K562 (cell line): Measurements from ENCODE around the gene KLRC2. TPM values are rescaled to one million over a fixed set of nuclear protein-coding genes. Genes with fewer than 3 reads are reported as not detected.

Experiments
- ARID2 ChIP-seq: fragments of 450-650 bp; IDR thresholded peaks from 2 replicates; pipeline ENCODE4 v1.6.1; 2017; ENCODE audit warnings: antibody characterized with exemption, mild to moderate bottlenecking
- FOXJ2 ChIP-seq: fragments of 200-800 bp; sonication (Bioruptor generic); IDR thresholded peaks from 2 replicates; pipeline ENCODE4 v1.6.1; 2016; ENCODE audit warnings: missing genetic modification characterization, missing compliant biosample characterization
- FOXK2 ChIP-seq, 2 experiments: fragments of 450-650 bp; IDR thresholded peaks in 1 of 2; conservative IDR thresholded peaks in 1 of 2; 2 replicates each; pipeline ENCODE4 v1.6.1; 2016; ENCODE audit warnings: low read depth in 2 of 2, mild to moderate bottlenecking in 1 of 2
- KLF6 ChIP-seq: fragments of 250-450 bp; sonication (Bioruptor Pico); IDR thresholded peaks from 2 replicates; pipeline ENCODE4 v1.4.0; 2020; ENCODE audit warnings: mild to moderate bottlenecking, moderate library complexity, borderline replicate concordance
- MBD1 ChIP-seq: fragments of 250-450 bp; sonication (Bioruptor Pico); IDR thresholded peaks from 2 replicates; pipeline ENCODE4 v1.8.0; 2022; ENCODE audit warnings: inconsistent platforms
- NRF1 ChIP-seq, 2 experiments: fragments of 450-650 bp; IDR thresholded peaks in 1 of 2; conservative IDR thresholded peaks in 1 of 2; 2 replicates each; pipeline ENCODE4 v1.6.1; 2014; ENCODE audit warnings: mild to moderate bottlenecking in 2 of 2
- POU5F1 ChIP-seq: fragments of 150-350 bp; IDR thresholded peaks from 2 replicates; pipeline ENCODE4 v1.6.1; 2014; ENCODE audit warnings: borderline replicate concordance, low read length, low read depth, mild to moderate bottlenecking; ENCODE audit not compliant: partially characterized antibody
- PREB ChIP-seq: sonication (generic); formaldehyde crosslinking; IDR thresholded peaks from 2 replicates; pipeline ENCODE4 v1.8.1; 2023; ENCODE audit warnings: mild to moderate bottlenecking, missing genetic modification reagents
- RAD51 ChIP-seq: fragments of 450-650 bp; IDR thresholded peaks from 2 replicates; pipeline ENCODE4 v1.7.1; 2016; ENCODE audit warnings: low read depth, mild to moderate bottlenecking, borderline replicate concordance
- SMARCC2 ChIP-seq: fragments of 450-650 bp; IDR thresholded peaks from 2 replicates; pipeline ENCODE4 v1.6.1; 2017; ENCODE audit warnings: antibody characterized with exemption, moderate library complexity, mild to moderate bottlenecking, low read depth
- SP1 ChIP-seq: sonication (generic); formaldehyde crosslinking; IDR thresholded peaks from 2 replicates; pipeline ENCODE4 v1.8.1; 2022; ENCODE audit warnings: mild to moderate bottlenecking, missing genetic modification reagents
- TFAM ChIP-seq: fragments of 250-450 bp; sonication (Bioruptor Pico); conservative IDR thresholded peaks from 2 replicates; pipeline ENCODE4 v1.5.0; 2021; ENCODE audit warnings: mild to moderate bottlenecking, moderate library complexity
- ZFP30 ChIP-seq: fragments of 250-450 bp; sonication (Bioruptor Pico); IDR thresholded peaks from 2 replicates; pipeline ENCODE4 v1.8.0; 2022; ENCODE audit warnings: moderate library complexity, mild to moderate bottlenecking, inconsistent platforms, borderline replicate concordance
- ZNF311 ChIP-seq: fragments of 250-450 bp; sonication (Bioruptor Pico); IDR thresholded peaks from 2 replicates; pipeline ENCODE4 v1.4.0; 2020; ENCODE audit warnings: mild to moderate bottlenecking, moderate library complexity
- polyA plus RNA-seq, 8 experiments: library from polyadenylated mRNA; depleted of rRNA in 4 of 8; stranded (reverse) in 5 of 8; unstranded in 3 of 8; fragments of >200 nt; fragmentation: Nextera tagmentation in 2 of 8; fragmentation: Illumina TruSeq in 1 of 8; extraction: Ambion mirVana in 2 of 8; extraction: Trizol in 1 of 8; gene quantifications; 2 replicates each; pipeline versions ENCODE4 v1.2.1 to v1.2.3, GENCODE V29; 2011 to 2014; ENCODE audit warnings: inconsistent platforms in 1 of 8, missing spikeins in 1 of 8
- total RNA-seq, 7 experiments: library from RNA; depleted of rRNA in 6 of 7; stranded (reverse); fragments of >200 nt in 6 of 7; fragmentation: Illumina TruSeq in 2 of 7; extraction: Trizol in 2 of 7; gene quantifications; 2 replicates each; pipeline versions ENCODE4 v1.2.1 to v1.2.3, GENCODE V29; 2011 to 2021; ENCODE audit warnings: low replicate concordance in 1 of 7
- TF ChIP-seq, protein P1 (sequence below), 2 experiments: fragments of 450-650 bp in 1 of 2; IDR thresholded peaks; 2 replicates each; pipeline ENCODE4 v1.6.1; 2011 to 2017; ENCODE audit warnings: low read depth in 2 of 2, antibody characterized with exemption in 1 of 2, borderline replicate concordance in 1 of 2, low read length in 1 of 2, mild to moderate bottlenecking in 1 of 2, mixed read lengths in 1 of 2; ENCODE audit not compliant: control insufficient read depth in 1 of 2
- TF ChIP-seq, protein P2 (sequence below): fragments of 250-450 bp; sonication (Bioruptor Pico); IDR thresholded peaks from 2 replicates; pipeline ENCODE4 v1.8.0; 2021; ENCODE audit warnings: mild to moderate bottlenecking, moderate library complexity

KLRC2 gene
- total and polyA plus RNA-seq, 9 of the 15 experiments (the other 6 are each of a cell fraction or from before 2014, with no cell fraction given), result not detected

DNA sequence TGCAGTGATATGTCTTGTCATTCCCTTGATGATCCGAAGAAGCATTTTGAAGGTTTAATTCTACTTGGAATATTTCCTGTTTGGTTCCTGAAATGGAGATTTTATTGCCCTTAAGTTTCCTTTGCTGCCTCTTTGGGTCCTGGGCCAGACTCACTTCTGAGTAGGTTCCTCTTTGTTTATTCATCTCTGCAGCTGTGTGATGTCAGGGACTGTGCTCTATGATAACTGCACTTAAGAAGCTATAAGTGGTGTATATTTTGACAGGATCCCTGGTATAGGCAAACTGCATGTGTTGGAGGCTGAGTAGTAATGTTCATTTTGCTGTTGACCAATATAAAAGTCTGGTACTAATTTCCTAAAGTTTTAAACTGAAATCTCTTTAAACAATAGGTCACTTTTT, 26.4 kb downstream of the KLRC2 start, which contains the start of gene KLRC4 (continued):
- TF ChIP-seq ZFP30 (no peak), SP1 (CRISPR knock-in tag) (no peak), FOXJ2 (tag) (no peak), SMARCC2 (no peak), ZNF311 (no peak), NRF1 (conservative IDR thresholded peaks at IDR 0.05 in 1 of 2, IDR thresholded peaks at IDR 0.05 in 1 of 2) (no peak), POU5F1 (no peak), FOXK2 (conservative IDR thresholded peaks at IDR 0.05 in 1 of 2, IDR thresholded peaks at IDR 0.05 in 1 of 2; ENCODE audit: low read depth in 2 of 2) (0 out of 4 replicates have a peak, but pooled peaks of 1 of the 2 experiments have one; percentile 32), ARID2 (no peak), TFAM (CRISPR knock-in tag) (no peak), RAD51 (no peak), MBD1 (CRISPR knock-in tag) (no peak), KLF6 (CRISPR knock-in tag) (no peak), PREB (CRISPR knock-in tag) (no peak)
- TF ChIP-seq, protein P1, sequence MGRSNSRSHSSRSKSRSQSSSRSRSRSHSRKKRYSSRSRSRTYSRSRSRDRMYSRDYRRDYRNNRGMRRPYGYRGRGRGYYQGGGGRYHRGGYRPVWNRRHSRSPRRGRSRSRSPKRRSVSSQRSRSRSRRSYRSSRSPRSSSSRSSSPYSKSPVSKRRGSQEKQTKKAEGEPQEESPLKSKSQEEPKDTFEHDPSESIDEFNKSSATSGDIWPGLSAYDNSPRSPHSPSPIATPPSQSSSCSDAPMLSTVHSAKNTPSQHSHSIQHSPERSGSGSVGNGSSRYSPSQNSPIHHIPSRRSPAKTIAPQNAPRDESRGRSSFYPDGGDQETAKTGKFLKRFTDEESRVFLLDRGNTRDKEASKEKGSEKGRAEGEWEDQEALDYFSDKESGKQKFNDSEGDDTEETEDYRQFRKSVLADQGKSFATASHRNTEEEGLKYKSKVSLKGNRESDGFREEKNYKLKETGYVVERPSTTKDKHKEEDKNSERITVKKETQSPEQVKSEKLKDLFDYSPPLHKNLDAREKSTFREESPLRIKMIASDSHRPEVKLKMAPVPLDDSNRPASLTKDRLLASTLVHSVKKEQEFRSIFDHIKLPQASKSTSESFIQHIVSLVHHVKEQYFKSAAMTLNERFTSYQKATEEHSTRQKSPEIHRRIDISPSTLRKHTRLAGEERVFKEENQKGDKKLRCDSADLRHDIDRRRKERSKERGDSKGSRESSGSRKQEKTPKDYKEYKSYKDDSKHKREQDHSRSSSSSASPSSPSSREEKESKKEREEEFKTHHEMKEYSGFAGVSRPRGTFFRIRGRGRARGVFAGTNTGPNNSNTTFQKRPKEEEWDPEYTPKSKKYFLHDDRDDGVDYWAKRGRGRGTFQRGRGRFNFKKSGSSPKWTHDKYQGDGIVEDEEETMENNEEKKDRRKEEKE (IDR thresholded peaks at IDR 0.05; ENCODE audit: borderline replicate concordance in 1 of 2, control insufficient read depth in 1 of 2, low read depth in 2 of 2, low read length in 1 of 2), result no peak
- TF ChIP-seq, protein P2, sequence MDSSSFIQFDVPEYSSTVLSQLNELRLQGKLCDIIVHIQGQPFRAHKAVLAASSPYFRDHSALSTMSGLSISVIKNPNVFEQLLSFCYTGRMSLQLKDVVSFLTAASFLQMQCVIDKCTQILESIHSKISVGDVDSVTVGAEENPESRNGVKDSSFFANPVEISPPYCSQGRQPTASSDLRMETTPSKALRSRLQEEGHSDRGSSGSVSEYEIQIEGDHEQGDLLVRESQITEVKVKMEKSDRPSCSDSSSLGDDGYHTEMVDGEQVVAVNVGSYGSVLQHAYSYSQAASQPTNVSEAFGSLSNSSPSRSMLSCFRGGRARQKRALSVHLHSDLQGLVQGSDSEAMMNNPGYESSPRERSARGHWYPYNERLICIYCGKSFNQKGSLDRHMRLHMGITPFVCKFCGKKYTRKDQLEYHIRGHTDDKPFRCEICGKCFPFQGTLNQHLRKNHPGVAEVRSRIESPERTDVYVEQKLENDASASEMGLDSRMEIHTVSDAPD, result no peak
